Naive thymus-derived CD8-positive, alpha-beta T cell (primary cell): Measurements from ENCODE around the gene TNRC6C. TPM values are rescaled to one million over a fixed set of nuclear protein-coding genes. Genes with fewer than 3 reads are reported as not detected.

Source experiments
- ATAC-seq, 2 donors: fragments of 150-1000 bp; cut with Tn5 transposase in 1 of 2; sonication (Bioruptor Pico), chemical (Tn5 transposase) in 1 of 2; 1 replicate in 1 of 2; 2 replicates in 1 of 2; pipeline ENCODE4 v1.10.0; 2021; ENCODE audit warnings: mild to moderate bottlenecking in 2 of 2, moderate library complexity in 2 of 2
- POLR2A ChIA-PET: fragments of 350-600 bp; sonication (Branson Sonifier 250); formaldehyde crosslinking; loops from one replicate; lab custom pipeline; 2021; ENCODE audit warnings: antibody characterized with exemption; lab: Charles Lee
- DNase-seq, 10 donors: peaks; one replicate each; pipeline versions ENCODE4 v3.0.0 to v3.0.0-alpha.2; 2020 to 2022
- H3K27ac Mint-ChIP-seq, 10 donors: one replicate each; pipeline ENCODE4 v1.8.0; 2020 to 2022; ENCODE audit warnings: mild to moderate bottlenecking in 10 of 10, mixed read lengths in 10 of 10, moderate library complexity in 4 of 10, inconsistent platforms in 1 of 10
- H3K27me3 Mint-ChIP-seq, 5 donors: one replicate each; pipeline ENCODE4 v1.8.0; 2021 to 2022; ENCODE audit warnings: mixed read lengths in 5 of 5
- H3K36me3 Mint-ChIP-seq, 3 donors: one replicate each; pipeline ENCODE4 v1.8.0; 2020 to 2022; ENCODE audit warnings: mixed read lengths in 3 of 3, mild to moderate bottlenecking in 2 of 3, inconsistent platforms in 1 of 3
- H3K4me1 Mint-ChIP-seq, 4 donors: one replicate each; pipeline ENCODE4 v1.8.0; 2021 to 2022; ENCODE audit warnings: mixed read lengths in 4 of 4
- H3K4me3 Mint-ChIP-seq, 10 donors: one replicate each; pipeline ENCODE4 v1.8.0; 2020 to 2022; ENCODE audit warnings: mild to moderate bottlenecking in 10 of 10, mixed read lengths in 10 of 10, moderate library complexity in 6 of 10, inconsistent platforms in 1 of 10
- H3K9me3 Mint-ChIP-seq, 9 donors: one replicate each; pipeline ENCODE4 v1.8.0; 2020 to 2022; ENCODE audit warnings: mixed read lengths in 9 of 9, mild to moderate bottlenecking in 3 of 9, inconsistent platforms in 1 of 9, moderate library complexity in 1 of 9
- polyA plus RNA-seq, 3 donors: library from polyadenylated mRNA; unstranded; fragments of 300-500 nt; fragmentation: Illumina TruSeq; gene quantifications; one replicate each; pipeline ENCODE4 v1.2.3, GENCODE V29; 2021
- total RNA-seq, 8 experiments: library from RNA in 2 of 8; stranded (reverse) in 2 of 8; gene quantifications; one replicate each; pipeline ENCODE4 v1.2.3 and lab custom pipeline; 2021 to 2026

TNRC6C gene
- total and polyA plus RNA-seq, 5 experiments from 2014 or later = 4.9 to 116 (median 8.6) TPM

- peaks cover 38 to 76% (median 73%) of the 10 kb centered on the region in 4 donors for H3K4me1 Mint-ChIP-seq
- ATAC-seq = no peak
- no peaks in the 10 kb centered on the region for H3K27me3 Mint-ChIP-seq
- H3K9me3 Mint-ChIP-seq = no peaks in the 10 kb centered on the region
- peak overlapping the region in 8 of 10 donors; percentile 31 to 96 (median 64) for H3K27ac Mint-ChIP-seq
- DNase-seq = no peak
- peak overlapping the region in 8 of 10 donors; percentile 47 to 100 (median 72) for H3K4me3 Mint-ChIP-seq
- POLR2A ChIA-PET = interaction anchor here (0.7 to 30.2 kb wide), 7 partner anchors 13 to 742 kb away, joined by 3 to 1112 read pairs (median 16); partner anchors contain the start of genes C17orf99, SYNGR2, TMC6 and TMC8
- peaks cover 0 to 49% (median 15%) of the 10 kb centered on the region in 3 donors for H3K36me3 Mint-ChIP-seq
Measured at GRCh38 chr17:78124836-78125137, 166.3 kb downstream of the TNRC6C start.

DNA sequence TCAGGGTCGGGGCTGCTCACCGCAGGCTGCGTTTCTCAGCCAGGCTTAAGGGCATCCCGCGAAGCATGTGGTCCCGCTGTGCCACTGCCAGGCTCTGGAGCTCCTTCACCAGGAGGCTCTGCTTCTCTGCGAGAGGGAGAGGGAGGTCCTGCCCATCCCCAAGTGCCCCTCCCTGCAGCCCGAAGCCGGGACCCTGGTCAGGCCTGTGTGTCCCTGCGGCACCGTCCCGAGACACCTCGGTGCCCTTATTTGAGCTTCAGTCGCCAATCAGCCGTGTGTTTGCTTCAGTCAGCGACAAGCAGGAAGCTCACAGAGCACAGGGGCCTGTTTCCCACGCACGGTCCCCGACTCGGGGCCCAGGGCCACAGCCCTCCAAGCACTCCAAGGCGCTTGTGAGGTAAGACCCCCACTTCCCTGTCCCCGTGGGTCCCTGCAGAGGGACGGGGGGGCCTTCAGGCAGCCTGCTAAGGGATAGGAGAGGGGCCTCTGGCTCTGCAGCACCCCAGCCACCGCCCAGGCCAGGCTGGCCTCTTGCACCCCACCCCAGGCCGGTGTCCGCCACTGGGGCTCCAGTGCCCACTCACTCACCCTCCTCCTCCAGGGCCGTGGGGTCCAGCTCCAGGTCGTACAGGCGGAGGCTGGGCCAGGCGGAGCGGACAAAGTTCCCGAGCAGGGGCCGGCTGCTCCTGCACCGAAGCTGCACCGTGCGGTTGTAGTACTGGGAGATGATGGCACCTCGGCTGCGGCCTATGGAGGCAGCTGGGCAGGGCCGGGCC, 166.8 kb downstream of the TNRC6C start:
- Mint-ChIP-seq H3K9me3 (no peaks in the 10 kb centered on the region), H3K36me3 (peaks cover 0 to 45% (median 15%) of the 10 kb centered on the region in 3 donors), H3K27ac (peak overlapping the region in 9 of 10 donors; percentile 24 to 96 (median 75)), H3K4me1 (peaks cover 37 to 78% (median 75%) of the 10 kb centered on the region in 4 donors), H3K4me3 (peak overlapping the region; percentile 47 to 100 (median 70)), H3K27me3 (no peaks in the 10 kb centered on the region)
- ATAC-seq (no peak), DNase-seq (peak in 3 of 10 donors; percentile 58 to 61 (median 60))
- POLR2A ChIA-PET = interaction anchor here (0.9 to 30.2 kb wide), 7 partner anchors 12 to 162 kb away, joined by 3 to 1112 read pairs (median 16); partner anchors contain the start of genes C17orf99, SYNGR2, TMC6 and TMC8

DNA sequence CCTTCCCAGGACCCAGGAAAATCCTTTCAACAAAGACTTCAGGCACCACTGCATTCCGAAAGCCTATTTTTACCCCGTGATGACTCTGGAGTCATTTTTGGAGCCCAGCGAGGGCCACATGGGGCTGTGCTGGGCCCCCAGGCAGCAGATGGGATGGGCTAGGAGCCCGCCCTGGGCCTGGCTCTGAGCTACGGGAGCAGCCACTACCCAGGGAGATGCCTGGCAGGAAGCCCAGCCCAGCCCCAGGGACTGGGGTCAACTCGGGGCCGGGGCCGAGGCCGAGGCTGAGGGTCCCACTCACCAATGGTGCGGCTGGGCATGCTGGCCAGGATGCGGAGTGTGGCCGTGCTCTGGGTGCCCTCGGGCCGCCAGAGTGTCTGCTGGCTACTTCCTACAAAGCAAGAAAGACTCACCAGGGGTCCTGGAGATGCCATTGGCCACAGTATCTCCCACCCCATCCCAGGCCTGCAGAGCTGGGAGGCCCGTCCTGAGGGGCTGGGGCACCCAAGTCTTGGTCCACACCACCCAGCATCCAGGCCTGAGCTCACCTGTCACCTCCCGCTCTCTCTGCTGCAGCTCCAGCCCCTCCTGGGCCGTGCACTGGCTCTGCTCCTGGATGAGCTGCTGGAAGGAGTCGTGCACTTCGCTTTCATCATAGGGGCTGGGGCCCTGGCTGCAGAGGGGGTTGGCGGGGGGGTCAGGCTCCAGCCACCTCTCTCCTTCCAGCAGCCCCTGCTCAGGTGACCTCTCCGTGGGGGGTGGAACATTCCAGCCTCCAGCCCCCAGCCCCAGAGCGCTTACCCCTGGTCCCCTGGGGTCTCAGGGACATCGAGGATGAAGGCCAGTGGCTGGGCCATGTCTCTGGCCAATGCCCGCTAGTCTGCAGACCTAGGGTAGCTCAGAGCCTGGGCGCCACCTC, 167.7 kb downstream of the TNRC6C start:
- POLR2A ChIA-PET = interaction anchor here (1.0 to 30.2 kb wide), 11 partner anchors 1 to 675 kb away, joined by 3 to 1112 read pairs (median 12); partner anchors contain the start of genes AFMID, C17orf99, SYNGR2 and TK1
- Mint-ChIP-seq H3K9me3 (peaks cover 0 to 2% (median 0%) of the 10 kb centered on the region in 9 donors), H3K4me1 (peaks cover 36 to 75% (median 70%) of the 10 kb centered on the region in 4 donors), H3K4me3 (peak overlapping the region; percentile 85 to 100 (median 92)), H3K27ac (peak overlapping the region in 9 of 10 donors; percentile 17 to 95 (median 92)), H3K27me3 (no peaks in the 10 kb centered on the region), H3K36me3 (peaks cover 0 to 46% (median 22%) of the 10 kb centered on the region in 3 donors)
- peak in 1 of 10 donors; percentile 5 for DNase-seq
- no peak for ATAC-seq

GRCh38 chr17:78126895-78127238, 168.4 kb downstream of the TNRC6C start:
- Mint-ChIP-seq H3K4me1 (peaks cover 32 to 69% (median 63%) of the 10 kb centered on the region in 4 donors), H3K27me3 (no peaks in the 10 kb centered on the region), H3K27ac (peak overlapping the region; percentile 79 to 95 (median 92)), H3K9me3 (peaks cover 0 to 2% (median 0%) of the 10 kb centered on the region in 9 donors), H3K36me3 (peaks cover 0 to 40% (median 20%) of the 10 kb centered on the region in 3 donors), H3K4me3 (peak overlapping the region; percentile 87 to 100 (median 92))
- POLR2A ChIA-PET = interaction anchor here (1.0 to 30.2 kb wide), 11 partner anchors 2 to 676 kb away, joined by 3 to 1112 read pairs (median 12); partner anchors contain the start of genes AFMID, C17orf99, SYNGR2 and TK1
- DNase-seq = no peak
- ATAC-seq = no peak

- POLR2A ChIA-PET = interaction anchor here (1.0 to 30.2 kb wide), 14 partner anchors 2 to 753 kb away, joined by 3 to 1112 read pairs (median 8); partner anchors contain the start of genes AFMID, C17orf99, SYNGR2 and TK1
- H3K36me3 Mint-ChIP-seq = peaks cover 0 to 39% (median 18%) of the 10 kb centered on the region in 3 donors
Measured at GRCh38 chr17:78127239-78127887, 168.9 kb downstream of the TNRC6C start.

DNA sequence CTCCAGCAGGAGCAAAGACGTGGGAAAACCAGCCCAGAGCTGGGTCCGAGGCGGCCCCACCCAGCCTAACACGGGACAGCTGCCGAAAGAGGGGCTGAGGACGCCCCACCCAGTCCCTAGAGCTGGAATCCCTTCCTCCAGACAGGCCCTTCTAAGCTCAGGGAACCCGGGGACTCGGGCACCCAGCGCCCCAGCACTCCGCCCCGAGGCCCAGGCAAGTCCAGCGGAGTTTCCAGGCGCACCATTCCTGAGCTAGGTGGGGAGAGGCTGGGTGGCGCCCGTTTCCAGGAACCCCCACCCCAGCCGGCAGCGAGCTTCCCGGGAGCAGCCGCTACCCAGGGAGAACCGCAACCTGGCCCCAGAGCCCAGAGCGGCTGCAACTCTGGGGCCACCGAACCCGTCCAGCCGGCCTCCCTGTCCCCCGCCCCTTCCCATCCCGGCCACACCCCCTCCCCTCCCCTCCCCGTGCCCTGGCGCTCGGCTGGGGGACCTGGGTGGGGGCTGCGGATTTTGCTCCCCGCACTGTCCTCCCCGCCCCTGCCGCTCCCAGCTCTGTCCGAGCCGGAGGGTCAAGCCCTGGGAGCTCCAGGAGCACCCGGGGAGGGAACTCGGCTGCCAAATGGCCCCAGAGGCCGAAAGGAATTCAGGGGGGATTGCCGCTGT, 169.5 kb downstream of the TNRC6C start:
- no peak for ATAC-seq
- H3K9me3 Mint-ChIP-seq = peaks cover 0 to 2% (median 0%) of the 10 kb centered on the region in 9 donors
- H3K27me3 Mint-ChIP-seq = no peaks in the 10 kb centered on the region
- H3K27ac Mint-ChIP-seq = peak overlapping the region; percentile 79 to 95 (median 92)
- POLR2A ChIA-PET = interaction anchor here (0.5 to 30.2 kb wide), 12 partner anchors 3 to 754 kb away, joined by 3 to 1112 read pairs (median 9); partner anchors contain the start of genes AFMID, C17orf99, SYNGR2 and TK1
- peak overlapping the region; percentile 87 to 100 (median 92) for H3K4me3 Mint-ChIP-seq
- peaks cover 31 to 65% (median 58%) of the 10 kb centered on the region in 4 donors for H3K4me1 Mint-ChIP-seq
- H3K36me3 Mint-ChIP-seq = peaks cover 0 to 39% (median 14%) of the 10 kb centered on the region in 3 donors
- DNase-seq = peak in 2 of 10 donors; percentile 40 to 62

More at GRCh38 chr17:78127239-78127887, 168.9 kb downstream of the TNRC6C start:
- ATAC-seq (no peak), DNase-seq (peak in 8 of 10 donors; percentile 52 to 83 (median 63))
- Mint-ChIP-seq H3K4me1 (peaks cover 32 to 66% (median 59%) of the 10 kb centered on the region in 4 donors), H3K9me3 (peaks cover 0 to 2% (median 0%) of the 10 kb centered on the region in 9 donors), H3K4me3 (peak overlapping the region; percentile 87 to 100 (median 92)), H3K27me3 (no peaks in the 10 kb centered on the region), H3K27ac (peak overlapping the region; percentile 79 to 95 (median 92))

- DNase-seq (peak; percentile 70 to 94 (median 82)), ATAC-seq (peak; percentile 16 to 50)
- Mint-ChIP-seq H3K27ac (peak within 1 kb of the TSS; percentile 90 to 100 (median 97)), H3K27me3 (no peaks in the 10 kb centered on the region), H3K9me3 (peaks cover 0 to 2% (median 0%) of the 10 kb centered on the region in 9 donors), H3K4me1 (peaks cover 28 to 65% (median 57%) of the 10 kb centered on the region in 4 donors), H3K36me3 (peaks cover under 1 to 38% (median 15%) of the 10 kb centered on the region in 3 donors), H3K4me3 (peak within 1 kb of the TSS; percentile 96 to 100 (median 98))
- POLR2A ChIA-PET = interaction anchor here (0.6 to 30.2 kb wide), 14 partner anchors 4 to 1636 kb away, joined by 3 to 1112 read pairs (median 14); partner anchors contain the start of genes C17orf99, SYNGR2, TMC6 and TMC8
Measured at GRCh38 chr17:78128551-78129350, 170.2 kb downstream of the TNRC6C start, which contains the start of gene TMC6. Gene TMC6 (minus strand): TSS chr17:78128755. CDS start chr17:78126832, 1,923 bp downstream.

DNA sequence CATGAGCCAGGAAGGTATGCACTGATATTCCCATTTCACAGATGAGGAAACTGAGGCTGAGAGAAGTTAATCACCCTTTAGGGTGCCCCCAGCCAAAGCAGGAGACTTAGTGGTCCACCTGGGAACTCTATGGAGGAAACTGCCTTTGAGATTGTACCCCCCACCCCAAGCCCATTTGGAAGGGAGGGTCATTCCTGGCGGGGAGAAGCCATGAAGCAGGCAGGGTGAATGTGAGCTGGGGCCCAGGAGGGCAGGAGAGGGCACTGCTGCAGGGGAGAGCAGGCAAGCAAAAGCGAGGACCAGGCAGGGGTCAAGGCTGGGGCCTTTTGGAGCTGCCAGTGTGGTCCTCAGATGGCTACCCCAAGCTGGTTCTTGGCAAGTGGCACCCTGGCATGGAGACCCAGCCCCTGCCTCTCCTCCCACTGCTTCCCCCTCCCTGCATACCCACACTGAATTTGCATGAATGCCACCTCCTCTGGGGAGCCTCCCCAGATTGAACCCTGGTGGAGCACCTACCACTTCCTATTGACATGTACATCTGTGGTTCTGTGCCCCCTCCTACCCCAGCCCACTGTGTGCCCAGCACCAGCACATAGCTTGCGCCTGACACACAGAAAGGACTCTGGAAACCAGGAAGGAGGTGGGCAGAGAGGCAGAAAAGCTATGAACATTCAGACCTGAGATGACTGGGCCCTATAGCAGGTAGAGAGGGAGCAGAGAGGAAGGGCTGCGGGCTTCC, 171.0 kb downstream of the TNRC6C start:
- DNase-seq (peak in 7 of 10 donors; percentile 49 to 83 (median 64)), ATAC-seq (peak; percentile 1 to 4)
- H3K27me3 Mint-ChIP-seq = no peaks in the 10 kb centered on the region
- POLR2A ChIA-PET = interaction anchor here (0.6 to 30.2 kb wide), 23 partner anchors 5 to 1637 kb away, joined by 3 to 1112 read pairs (median 6); partner anchors contain the start of genes C17orf99, SYNGR2, TMC6 and TMC8
- peaks cover 0 to 2% (median 0%) of the 10 kb centered on the region in 9 donors for H3K9me3 Mint-ChIP-seq
- peak overlapping the region; percentile 96 to 100 (median 98) for H3K4me3 Mint-ChIP-seq
- H3K27ac Mint-ChIP-seq = peak overlapping the region; percentile 89 to 100 (median 97)
- H3K36me3 Mint-ChIP-seq = peaks cover 9 to 40% (median 22%) of the 10 kb centered on the region in 3 donors
- H3K4me1 Mint-ChIP-seq = peaks cover 32 to 65% (median 57%) of the 10 kb centered on the region in 4 donors

- peak; percentile 1 to 4 for ATAC-seq
- H3K4me1 Mint-ChIP-seq = peaks cover 32 to 66% (median 58%) of the 10 kb centered on the region in 4 donors
- POLR2A ChIA-PET = interaction anchor here (0.6 to 30.2 kb wide), 24 partner anchors 5 to 725 kb away, joined by 3 to 1112 read pairs (median 6); partner anchors contain the start of genes C17orf99, SYNGR2, TMC6 and TMC8
Measured at GRCh38 chr17:78130090-78130436, 171.6 kb downstream of the TNRC6C start.

More at GRCh38 chr17:78130090-78130436, 171.6 kb downstream of the TNRC6C start:
- DNase-seq = peak in 1 of 10 donors; percentile 66
- Mint-ChIP-seq H3K27ac (peak overlapping the region; percentile 89 to 100 (median 97)), H3K27me3 (no peaks in the 10 kb centered on the region), H3K36me3 (peaks cover 9 to 42% (median 24%) of the 10 kb centered on the region in 3 donors), H3K9me3 (peaks cover 0 to 2% (median 0%) of the 10 kb centered on the region in 9 donors), H3K4me3 (peak overlapping the region; percentile 96 to 100 (median 98))
